GM12801 (cell line): ENCODE measurements around the gene CCDC136.

Experiments used
- TF ChIP-seq, protein P1 (sequence below): IDR thresholded peaks from one replicate; pipeline ENCODE4 v1.5.1; 2011; ENCODE audit warnings: control low read depth; ENCODE audit not compliant: insufficient read length; ENCODE audit errors: extremely low read depth

The CCDC136 gene

DNA sequence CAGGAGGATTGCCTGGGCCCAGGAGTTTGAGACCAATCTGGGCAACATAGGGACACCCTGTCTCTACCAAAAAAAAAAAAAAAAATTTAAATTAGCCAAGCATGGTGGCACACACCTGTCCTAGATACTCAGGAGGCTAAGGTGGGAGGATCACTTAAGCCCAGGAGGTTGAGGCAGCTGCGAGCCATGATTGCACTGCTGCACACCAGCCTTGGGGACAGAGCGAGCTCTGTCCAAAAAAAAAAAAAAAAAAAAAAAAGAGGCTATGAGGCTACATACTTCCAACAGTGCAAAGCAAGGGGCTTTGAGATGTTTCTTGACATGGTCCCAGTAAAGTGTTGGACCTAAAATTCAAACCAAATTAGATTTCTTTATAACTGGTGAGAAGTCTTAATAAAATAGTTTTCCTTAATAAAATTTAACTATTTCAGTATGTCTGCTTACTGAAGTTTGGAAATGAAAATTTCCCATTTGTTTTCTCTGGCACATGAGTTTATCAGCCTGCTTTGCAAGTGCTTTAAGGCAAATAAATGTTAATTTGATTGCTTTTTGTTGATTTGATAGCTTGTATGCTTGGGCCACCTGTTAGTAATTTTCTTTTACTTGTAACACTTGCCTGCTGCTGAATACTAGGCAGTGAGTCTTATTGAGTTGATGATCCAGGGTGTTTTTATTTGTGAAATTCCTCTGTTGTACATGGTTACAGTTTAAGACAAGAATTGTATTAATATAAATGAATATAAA lies 36.5 kb upstream of the CCDC136 start:
- TF ChIP-seq, protein P1, sequence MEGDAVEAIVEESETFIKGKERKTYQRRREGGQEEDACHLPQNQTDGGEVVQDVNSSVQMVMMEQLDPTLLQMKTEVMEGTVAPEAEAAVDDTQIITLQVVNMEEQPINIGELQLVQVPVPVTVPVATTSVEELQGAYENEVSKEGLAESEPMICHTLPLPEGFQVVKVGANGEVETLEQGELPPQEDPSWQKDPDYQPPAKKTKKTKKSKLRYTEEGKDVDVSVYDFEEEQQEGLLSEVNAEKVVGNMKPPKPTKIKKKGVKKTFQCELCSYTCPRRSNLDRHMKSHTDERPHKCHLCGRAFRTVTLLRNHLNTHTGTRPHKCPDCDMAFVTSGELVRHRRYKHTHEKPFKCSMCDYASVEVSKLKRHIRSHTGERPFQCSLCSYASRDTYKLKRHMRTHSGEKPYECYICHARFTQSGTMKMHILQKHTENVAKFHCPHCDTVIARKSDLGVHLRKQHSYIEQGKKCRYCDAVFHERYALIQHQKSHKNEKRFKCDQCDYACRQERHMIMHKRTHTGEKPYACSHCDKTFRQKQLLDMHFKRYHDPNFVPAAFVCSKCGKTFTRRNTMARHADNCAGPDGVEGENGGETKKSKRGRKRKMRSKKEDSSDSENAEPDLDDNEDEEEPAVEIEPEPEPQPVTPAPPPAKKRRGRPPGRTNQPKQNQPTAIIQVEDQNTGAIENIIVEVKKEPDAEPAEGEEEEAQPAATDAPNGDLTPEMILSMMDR = no peak

DNA sequence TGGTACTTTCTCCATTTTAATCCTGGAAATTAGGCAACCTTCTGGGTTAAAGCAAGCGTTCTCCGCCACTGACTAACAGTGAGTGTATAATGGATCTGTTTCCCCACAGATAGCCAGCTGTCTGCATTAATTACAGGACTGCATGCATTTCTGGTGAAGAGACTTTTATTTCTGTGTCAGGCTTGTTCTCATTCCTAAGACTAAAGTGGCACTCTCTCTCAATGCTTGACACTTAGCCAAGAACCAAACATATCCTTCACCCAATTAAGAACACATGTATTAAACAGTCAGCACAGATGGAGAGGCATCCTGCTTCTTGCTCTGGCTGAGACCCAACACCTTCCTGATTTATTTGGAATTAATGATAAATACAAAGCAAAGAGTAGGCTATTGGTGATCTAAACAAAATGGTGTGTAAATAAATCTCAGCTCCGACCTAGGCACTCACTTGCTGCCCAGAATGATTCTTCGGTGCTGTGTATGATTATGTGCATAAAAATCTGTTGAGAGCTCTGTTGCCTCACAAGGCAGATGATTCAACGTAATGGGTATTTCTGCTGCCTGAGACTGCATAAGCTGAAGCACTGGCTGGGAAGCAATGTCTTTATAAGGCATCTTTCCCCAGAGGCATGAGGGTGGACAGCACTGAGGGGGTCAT lies 35.8 kb upstream of the CCDC136 start:
- TF ChIP-seq, protein P1 = no peak

DNA sequence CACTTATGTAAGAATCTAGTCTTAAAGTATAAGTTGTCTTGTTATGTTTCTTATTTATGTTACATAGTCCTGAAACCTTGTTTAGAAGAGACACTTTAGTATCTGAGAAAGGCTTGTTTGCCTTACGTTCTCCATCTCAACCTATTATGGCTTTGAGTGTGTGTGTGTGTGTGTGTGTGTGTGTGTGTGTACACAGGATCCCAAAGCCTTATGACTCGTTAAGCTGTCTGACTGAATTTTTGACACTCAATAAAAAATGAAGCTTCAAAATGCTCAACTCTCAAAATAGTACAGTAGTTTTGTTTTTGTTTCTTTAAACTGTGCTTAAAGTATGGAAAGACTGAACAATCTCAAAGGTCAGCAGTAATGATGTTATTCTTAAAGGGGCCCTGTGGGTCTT lies 34.6 kb upstream of the CCDC136 start:
- TF ChIP-seq, protein P1 = no peak

DNA sequence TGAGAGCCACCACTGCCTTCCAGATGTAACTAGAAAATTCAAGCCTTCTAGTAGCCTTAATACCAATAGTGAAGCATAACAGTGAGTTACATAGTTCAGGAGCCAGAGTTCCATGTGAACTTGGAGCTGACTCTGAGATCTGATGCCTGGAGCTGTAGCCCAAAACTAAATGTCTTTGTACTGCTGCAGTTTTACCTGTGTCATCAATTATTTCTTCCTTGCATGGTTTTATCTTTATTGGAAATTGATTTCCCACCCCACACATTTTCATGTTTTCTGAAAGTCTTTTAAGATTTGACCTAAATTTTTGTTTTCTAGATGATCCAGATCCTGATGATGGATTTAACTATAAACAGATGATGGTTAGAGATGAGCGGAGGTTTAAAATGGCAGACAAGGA lies 33.2 kb upstream of the CCDC136 start:
- TF ChIP-seq, protein P1 = no peak

DNA sequence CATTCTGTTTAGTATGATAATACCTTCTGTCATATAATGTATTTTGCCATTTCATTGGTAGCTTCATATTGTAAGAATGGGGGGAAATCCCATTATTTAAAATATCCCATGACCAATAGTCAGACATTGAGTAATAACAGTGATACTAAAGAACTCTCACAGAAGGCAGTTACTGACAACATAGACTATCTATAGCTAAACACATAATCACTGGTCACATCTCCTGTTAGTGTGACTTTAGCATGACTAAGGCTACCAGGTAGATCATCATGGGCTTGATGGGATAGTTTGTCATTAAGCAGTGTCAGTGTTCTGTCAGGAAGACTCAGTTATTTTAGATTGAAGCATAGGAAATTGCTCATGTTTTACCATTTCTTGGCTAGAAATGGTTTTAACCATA lies 32.5 kb upstream of the CCDC136 start:
- TF ChIP-seq, protein P1 = no peak

DNA sequence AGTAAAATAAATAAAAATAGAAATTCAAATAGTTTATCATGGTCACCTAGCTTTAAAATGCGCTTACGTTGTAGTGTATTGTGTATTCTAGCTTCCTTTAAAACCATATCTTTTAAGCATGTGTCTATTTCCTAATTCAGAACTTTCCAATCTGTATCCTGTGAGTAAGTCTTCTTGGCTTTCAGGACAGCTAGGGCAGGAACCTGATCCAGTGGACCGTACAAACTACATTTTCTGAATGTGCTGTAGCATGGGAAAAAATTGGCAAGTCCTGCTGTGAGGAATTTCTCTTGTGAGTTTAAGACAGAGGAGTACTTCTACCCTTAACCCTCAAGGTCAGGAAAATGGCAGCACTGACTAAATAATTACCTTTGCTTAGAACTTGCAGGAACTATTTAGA lies 28.2 kb upstream of the CCDC136 start:
- TF ChIP-seq, protein P1 = no peak

DNA sequence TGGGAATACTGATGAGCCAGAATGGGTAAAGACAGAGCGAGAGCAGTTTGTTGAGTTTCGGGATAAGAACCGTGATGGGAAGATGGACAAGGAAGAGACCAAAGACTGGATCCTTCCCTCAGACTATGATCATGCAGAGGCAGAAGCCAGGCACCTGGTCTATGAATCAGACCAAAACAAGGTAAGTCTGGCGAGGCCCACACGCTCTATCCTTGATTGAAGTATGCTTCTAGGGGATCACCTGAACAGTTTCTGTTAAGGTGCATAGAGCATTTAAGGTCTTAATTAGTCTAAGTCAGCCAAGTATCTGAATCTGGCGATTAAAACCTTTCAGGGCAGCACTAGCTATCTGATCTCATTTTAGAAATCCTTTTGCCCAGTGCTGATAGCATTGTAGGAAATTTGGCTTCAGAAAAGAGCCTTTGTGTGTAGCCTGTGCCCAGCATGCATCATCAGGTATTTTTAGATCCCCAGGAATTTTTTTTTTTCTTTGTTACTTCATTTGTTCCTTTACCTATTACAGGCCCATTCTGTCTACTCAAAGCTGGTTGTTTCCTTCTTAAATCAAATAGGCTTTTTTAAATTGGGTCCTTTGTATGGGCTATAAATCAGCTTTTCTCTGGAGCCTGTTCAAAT lies 24.2 kb upstream of the CCDC136 start:
- TF ChIP-seq, protein P1 = no peak
